ENCODE data around the gene FLT3LG. TPM values are rescaled to one million over a fixed set of nuclear protein-coding genes. Genes with fewer than 3 reads are reported as not detected.
A peak's percentile ranks its signal among the peaks of the same experiment; 100 is the strongest.

Gene FLT3LG
- total RNA-seq, 1 donor from 2014 or later: 5.9 TPM

GRCh38 chr19:49499030-49499670, 25.1 kb downstream of the FLT3LG start:
- intact Hi-C loops (cut with micrococcal nuclease): no loop called here
- ATAC-seq: no peak
- DNase-seq: no peak

- ATAC-seq (peak; percentile 59), DNase-seq (peak; percentile 36)
- intact Hi-C loops (cut with micrococcal nuclease): no loop called here
These were observed 29.0 kb downstream of the FLT3LG start for GRCh38 chr19:49502866-49503581.

GRCh38 chr19:49503582-49503962, 29.6 kb downstream of the FLT3LG start:
- ATAC-seq: no peak
- no peak for DNase-seq
- intact Hi-C loops (cut with micrococcal nuclease): no loop called here

- intact Hi-C loops (cut with micrococcal nuclease): loop anchor here (5.0 kb wide), 1 partner anchor 36 kb away; no protein-coding TSS in a partner anchor
- DNase-seq (peak; percentile 52), ATAC-seq (peak; percentile 64)
These were observed 32.6 kb downstream of the FLT3LG start for GRCh38 chr19:49506575-49507105.

GRCh38 chr19:49507803-49508494, 33.9 kb downstream of the FLT3LG start:
- intact Hi-C loops (cut with micrococcal nuclease): loop anchor here (5.0 kb wide), 1 partner anchor 34 kb away; no protein-coding TSS in a partner anchor
- ATAC-seq (no peak), DNase-seq (no peak)

GRCh38 chr19:49512970-49513745, 39.1 kb downstream of the FLT3LG start:
- intact Hi-C loops (cut with micrococcal nuclease): no loop called here
- ATAC-seq (peak; percentile 84), DNase-seq (peak; percentile 83)

GRCh38 chr19:49513746-49514118, 39.7 kb downstream of the FLT3LG start:
- intact Hi-C loops (cut with micrococcal nuclease): no loop called here
- ATAC-seq: no peak

GRCh38 chr19:49514151-49514550, 40.1 kb downstream of the FLT3LG start:
- intact Hi-C loops (cut with micrococcal nuclease): no loop called here
- no peak for ATAC-seq
- DNase-seq: no peak

More at GRCh38 chr19:49513746-49514118, 39.7 kb downstream of the FLT3LG start:
- no peak for DNase-seq

- ATAC-seq: peak; percentile 14
- peak; percentile 55 for DNase-seq
- intact Hi-C loops (cut with micrococcal nuclease): no loop called here
These were observed 41.8 kb downstream of the FLT3LG start for GRCh38 chr19:49515767-49516166.

GRCh38 chr19:49518033-49518432, 44.0 kb downstream of the FLT3LG start:
- intact Hi-C loops (cut with micrococcal nuclease): no loop called here
- DNase-seq (no peak), ATAC-seq (no peak)

- DNase-seq: no peak
- ATAC-seq: peak; percentile 71
- intact Hi-C loops (cut with micrococcal nuclease): no loop called here
These were observed 46.8 kb downstream of the FLT3LG start for GRCh38 chr19:49520705-49521319.

- DNase-seq (no peak), ATAC-seq (no peak)
- intact Hi-C loops (cut with micrococcal nuclease): no loop called here
These were observed 50.9 kb downstream of the FLT3LG start for GRCh38 chr19:49524812-49525455.

GRCh38 chr19:49528211-49528771, 54.3 kb downstream of the FLT3LG start:
- intact Hi-C loops (cut with micrococcal nuclease): no loop called here
- ATAC-seq (peak; percentile 7), DNase-seq (peak; percentile 40)

GRCh38 chr19:49530708-49531107, 56.7 kb downstream of the FLT3LG start:
- DNase-seq (no peak), ATAC-seq (no peak)
- intact Hi-C loops (cut with micrococcal nuclease): no loop called here

- DNase-seq (peak; percentile 87), ATAC-seq (peak; percentile 95)
- intact Hi-C loops (cut with micrococcal nuclease): no loop called here
These were observed 59.8 kb downstream of the FLT3LG start for GRCh38 chr19:49533551-49534488.

GRCh38 chr19:49534632-49535385, 60.8 kb downstream of the FLT3LG start:
- DNase-seq (no peak), ATAC-seq (no peak)
- intact Hi-C loops (cut with micrococcal nuclease): no loop called here

Data from left ventricle myocardium superior (tissue), 1 donor.